ENCODE measurements around the gene RAE1.

GRCh38 chr20:57409316-57409671 is 58.2 kb downstream of the RAE1 start:
- TF ChIP-seq CTCF (IDR thresholded peaks at IDR 0.05) (no peak), POLR2A (IDR thresholded peaks at IDR 0.05) (no peak)

All from testis (tissue), 2 donors.